Hepatocyte (in vitro differentiated cells): ENCODE results near the gene KCNQ1.

Experiments
- EZH2 ChIP-seq: fragments of 200-600 bp; sonication (generic); IDR thresholded peaks from 2 replicates; pipeline ENCODE4 v1.6.1; 2016; ENCODE audit warnings: antibody characterized with exemption, mild to moderate bottlenecking, borderline replicate concordance
- TF ChIP-seq, protein P1 (sequence below): fragments of 200-600 bp; sonication (generic); IDR thresholded peaks from 2 replicates; pipeline ENCODE4 v1.5.1; 2016; ENCODE audit warnings: antibody characterized with exemption, mild to moderate bottlenecking; ENCODE audit not compliant: poor library complexity

GRCh38 chr11:2432171-2432621, 12.6 kb upstream of the KCNQ1 start:
- TF ChIP-seq, protein P1, sequence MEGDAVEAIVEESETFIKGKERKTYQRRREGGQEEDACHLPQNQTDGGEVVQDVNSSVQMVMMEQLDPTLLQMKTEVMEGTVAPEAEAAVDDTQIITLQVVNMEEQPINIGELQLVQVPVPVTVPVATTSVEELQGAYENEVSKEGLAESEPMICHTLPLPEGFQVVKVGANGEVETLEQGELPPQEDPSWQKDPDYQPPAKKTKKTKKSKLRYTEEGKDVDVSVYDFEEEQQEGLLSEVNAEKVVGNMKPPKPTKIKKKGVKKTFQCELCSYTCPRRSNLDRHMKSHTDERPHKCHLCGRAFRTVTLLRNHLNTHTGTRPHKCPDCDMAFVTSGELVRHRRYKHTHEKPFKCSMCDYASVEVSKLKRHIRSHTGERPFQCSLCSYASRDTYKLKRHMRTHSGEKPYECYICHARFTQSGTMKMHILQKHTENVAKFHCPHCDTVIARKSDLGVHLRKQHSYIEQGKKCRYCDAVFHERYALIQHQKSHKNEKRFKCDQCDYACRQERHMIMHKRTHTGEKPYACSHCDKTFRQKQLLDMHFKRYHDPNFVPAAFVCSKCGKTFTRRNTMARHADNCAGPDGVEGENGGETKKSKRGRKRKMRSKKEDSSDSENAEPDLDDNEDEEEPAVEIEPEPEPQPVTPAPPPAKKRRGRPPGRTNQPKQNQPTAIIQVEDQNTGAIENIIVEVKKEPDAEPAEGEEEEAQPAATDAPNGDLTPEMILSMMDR, result no peak
- TF ChIP-seq EZH2, result no peak
